Hepatocyte (in vitro differentiated cells): ENCODE measurements around the gene RBM19. TPM values are rescaled to one million over a fixed set of nuclear protein-coding genes. Genes with fewer than 3 reads are reported as not detected.

ENCODE experiments used
- DNase-seq: peaks from one replicate; pipeline ENCODE4 v3.0.0-alpha.2; 2016; ENCODE audit warnings: low spot score
- H2AFZ ChIP-seq: fragments of 200-600 bp; sonication (generic); 2 replicates; pipeline ENCODE4 v1.6.0; 2016; ENCODE audit warnings: antibody characterized with exemption, mild to moderate bottlenecking
- H3K27ac ChIP-seq: fragments of 200-600 bp; sonication (generic); 2 replicates; pipeline ENCODE4 v1.5.1; 2016; ENCODE audit warnings: mild to moderate bottlenecking
- H3K27me3 ChIP-seq: fragments of 200-600 bp; sonication (generic); 2 replicates; pipeline ENCODE4 v1.6.1; 2016
- H3K36me3 ChIP-seq: fragments of 200-600 bp; sonication (generic); replicated peaks from 2 replicates; pipeline ENCODE4 v1.5.1; 2016; ENCODE audit warnings: low read depth; ENCODE audit not compliant: insufficient read depth
- H3K4me1 ChIP-seq: fragments of 200-600 bp; sonication (generic); 2 replicates; pipeline ENCODE4 v1.5.1; 2016; ENCODE audit warnings: mild to moderate bottlenecking, moderate library complexity; ENCODE audit not compliant: insufficient read depth
- H3K4me2 ChIP-seq: fragments of 200-600 bp; sonication (generic); 2 replicates; pipeline ENCODE4 v1.6.0; 2016
- H3K4me3 ChIP-seq: fragments of 200-600 bp; sonication (generic); 2 replicates; pipeline ENCODE4 v1.5.1; 2016; ENCODE audit warnings: mild to moderate bottlenecking
- H3K79me2 ChIP-seq: fragments of 200-600 bp; sonication (generic); 2 replicates; pipeline ENCODE4 v1.6.0; 2017; ENCODE audit warnings: mild to moderate bottlenecking
- H3K9me2 ChIP-seq: fragments of 200-600 bp; sonication (generic); replicated peaks from 2 replicates; pipeline ENCODE4 v1.6.0; 2017; ENCODE audit warnings: mild to moderate bottlenecking; ENCODE audit not compliant: insufficient read depth
- H3K9me3 ChIP-seq: fragments of 200-600 bp; sonication (generic); 2 replicates; pipeline ENCODE4 v1.5.1; 2016; ENCODE audit warnings: low read depth, mild to moderate bottlenecking
- H4K20me1 ChIP-seq: fragments of 200-600 bp; sonication (generic); 2 replicates; pipeline ENCODE4 v1.6.0; 2016; ENCODE audit warnings: mild to moderate bottlenecking; ENCODE audit not compliant: insufficient read depth, poor library complexity, severe bottlenecking
- CTCF ChIP-seq: fragments of 200-600 bp; sonication (generic); IDR thresholded peaks from 2 replicates; pipeline ENCODE4 v1.5.1; 2016; ENCODE audit warnings: antibody characterized with exemption, mild to moderate bottlenecking; ENCODE audit not compliant: poor library complexity
- EZH2 ChIP-seq: fragments of 200-600 bp; sonication (generic); IDR thresholded peaks from 2 replicates; pipeline ENCODE4 v1.6.1; 2016; ENCODE audit warnings: antibody characterized with exemption, mild to moderate bottlenecking, borderline replicate concordance
- EZH2phosphoT487 ChIP-seq: fragments of 200-600 bp; sonication (generic); IDR thresholded peaks from one replicate; pipeline ENCODE4 v1.6.1; 2018; ENCODE audit warnings: antibody characterized with exemption, mild to moderate bottlenecking, low read depth, moderate library complexity; ENCODE audit not compliant: unreplicated experiment, severe bottlenecking
- WGBS: methylation state at CpG from one replicate; pipeline ENCODE4 v1.1.6; 2016; ENCODE audit warnings: low lambda C conversion rate; ENCODE audit errors: missing lambda C conversion rate; 5-methylcytosine and 5-hydroxymethylcytosine counted together
- polyA plus RNA-seq: library from polyadenylated mRNA; unstranded; fragments of >200 nt; fragmentation: Nextera tagmentation; extraction: Ambion mirVana; gene quantifications from 2 replicates; pipeline ENCODE4 v1.2.1, GENCODE V29; 2016
- total RNA-seq: library from RNA; depleted of rRNA; stranded (reverse); fragments of >200 nt; gene quantifications from 2 replicates; pipeline ENCODE4 v1.2.3, GENCODE V29; 2014

RBM19 gene
- total and polyA plus RNA-seq, 2 experiments from 2014 or later, result 14.5 to 16.8 TPM

GRCh38 chr12:113820309-113820708 lies 145.8 kb downstream of the RBM19 start:
- H3K4me1 ChIP-seq, result no peaks in the 10 kb centered on the region
- H3K79me2 ChIP-seq, result no peaks in the 10 kb centered on the region
- H3K27me3 ChIP-seq, result no peaks in the 10 kb centered on the region
- no peak overlapping the region for H2AFZ ChIP-seq
- H3K4me3 ChIP-seq, result no peak overlapping the region
- no peaks in the 10 kb centered on the region for H4K20me1 ChIP-seq
- TF ChIP-seq EZH2phosphoT487 (no peak), CTCF (no peak), EZH2 (no peak)
- DNase-seq, result no peak
- no peak overlapping the region for H3K4me2 ChIP-seq
- H3K27ac ChIP-seq, result no peak overlapping the region
- H3K9me3 ChIP-seq, result no peaks in the 10 kb centered on the region
- H3K9me2 ChIP-seq, result no peaks in the 10 kb centered on the region
- 82% methylated on average over 15 of the region's 15 CpGs for WGBS
- H3K36me3 ChIP-seq, result no peaks in the 10 kb centered on the region

- Histone ChIP-seq H3K36me3 (no peaks in the 10 kb centered on the region), H3K9me2 (no peaks in the 10 kb centered on the region), H3K79me2 (no peaks in the 10 kb centered on the region), H3K4me1 (no peaks in the 10 kb centered on the region), H4K20me1 (no peaks in the 10 kb centered on the region), H3K4me3 (no peak overlapping the region), H3K9me3 (no peaks in the 10 kb centered on the region), H3K4me2 (no peak overlapping the region), H2AFZ (no peak overlapping the region), H3K27ac (no peak overlapping the region), H3K27me3 (no peaks in the 10 kb centered on the region)
- 68% methylated on average over 10 of the region's 10 CpGs for WGBS
- DNase-seq, result no peak
- TF ChIP-seq CTCF (no peak), EZH2 (no peak), EZH2phosphoT487 (no peak)
Observed at GRCh38 chr12:113819495-113819894, 146.6 kb downstream of the RBM19 start.

- no peaks in the 10 kb centered on the region for H3K27me3 ChIP-seq
- H3K9me3 ChIP-seq, result no peaks in the 10 kb centered on the region
- H3K36me3 ChIP-seq, result no peaks in the 10 kb centered on the region
- no peak overlapping the region for H3K4me3 ChIP-seq
- H3K9me2 ChIP-seq, result no peaks in the 10 kb centered on the region
- no peaks in the 10 kb centered on the region for H3K79me2 ChIP-seq
- H3K4me1 ChIP-seq, result no peaks in the 10 kb centered on the region
- TF ChIP-seq EZH2phosphoT487 (no peak), CTCF (peak; percentile 31)
- H3K27ac ChIP-seq, result no peak overlapping the region
- peak; percentile 24 for DNase-seq
- no peak overlapping the region for H2AFZ ChIP-seq
- 65% methylated on average over 10 of the region's 10 CpGs for WGBS
- no peaks in the 10 kb centered on the region for H4K20me1 ChIP-seq
- H3K4me2 ChIP-seq, result no peak overlapping the region
Observed at GRCh38 chr12:113818833-113819232, 147.3 kb downstream of the RBM19 start.

GRCh38 chr12:113818283-113818682 lies 147.8 kb downstream of the RBM19 start:
- H3K27me3 ChIP-seq, result no peaks in the 10 kb centered on the region
- no peak overlapping the region for H3K4me2 ChIP-seq
- DNase-seq, result no peak
- H3K4me1 ChIP-seq, result no peaks in the 10 kb centered on the region
- no peaks in the 10 kb centered on the region for H3K36me3 ChIP-seq
- 92% methylated on average over 4 of the region's 4 CpGs for WGBS
- no peak overlapping the region for H2AFZ ChIP-seq
- H3K9me2 ChIP-seq, result no peaks in the 10 kb centered on the region
- H4K20me1 ChIP-seq, result no peaks in the 10 kb centered on the region
- H3K79me2 ChIP-seq, result no peaks in the 10 kb centered on the region
- no peaks in the 10 kb centered on the region for H3K9me3 ChIP-seq
- H3K27ac ChIP-seq, result no peak overlapping the region
- H3K4me3 ChIP-seq, result no peak overlapping the region
- TF ChIP-seq EZH2phosphoT487 (no peak), CTCF (no peak), EZH2 (no peak)
